Right kidney (tissue), 1 donor: ENCODE data around the gene TLK1.
"Not testable (repeated sequence)": the region's sequence is repeated elsewhere in the genome, so short reads cannot be mapped to it uniquely, and the experiment has no call there.

ENCODE experiments used
- DNase-seq: peaks from one replicate; pipeline ENCODE4 v3.0.0-alpha.2; 2016

TLK1 gene

DNA sequence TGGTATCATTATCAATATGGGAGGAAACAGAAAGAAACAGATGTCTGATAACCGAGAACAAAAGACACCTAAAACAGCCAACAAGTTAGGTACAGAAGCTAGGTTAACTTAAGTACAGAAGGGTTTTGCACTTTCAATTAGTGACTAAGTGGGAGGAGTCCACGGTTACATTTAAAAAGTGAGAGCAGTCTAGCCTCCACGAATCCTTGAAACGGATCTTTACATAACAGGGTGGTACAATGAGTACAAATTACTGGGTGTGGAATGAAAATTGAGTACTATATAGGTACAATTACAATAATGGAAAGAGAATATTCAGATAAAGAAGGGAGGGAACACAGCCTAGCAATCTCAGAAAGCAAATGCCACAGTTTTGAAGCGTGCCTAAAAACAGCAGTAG lies 76.6 kb downstream of the TLK1 start:
- DNase-seq: no peak

DNA sequence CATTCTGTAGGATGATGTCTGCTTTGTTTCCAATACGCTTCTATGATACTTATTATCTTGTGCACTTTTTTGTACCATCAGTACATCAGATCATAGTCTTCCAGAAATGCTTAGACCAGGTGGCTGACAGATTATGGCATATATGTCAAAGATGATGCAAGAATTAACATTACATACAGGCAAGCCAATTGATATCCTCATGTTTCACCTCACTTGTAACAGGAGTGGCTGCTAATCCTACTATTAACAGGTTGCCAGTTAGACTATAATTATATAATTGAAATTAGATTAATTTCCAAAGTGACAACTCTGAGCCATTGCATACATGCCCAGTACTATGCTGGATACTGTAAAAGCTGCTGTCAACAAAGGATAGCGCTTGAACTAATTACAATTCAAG lies 77.2 kb downstream of the TLK1 start:
- DNase-seq: no peak

DNA sequence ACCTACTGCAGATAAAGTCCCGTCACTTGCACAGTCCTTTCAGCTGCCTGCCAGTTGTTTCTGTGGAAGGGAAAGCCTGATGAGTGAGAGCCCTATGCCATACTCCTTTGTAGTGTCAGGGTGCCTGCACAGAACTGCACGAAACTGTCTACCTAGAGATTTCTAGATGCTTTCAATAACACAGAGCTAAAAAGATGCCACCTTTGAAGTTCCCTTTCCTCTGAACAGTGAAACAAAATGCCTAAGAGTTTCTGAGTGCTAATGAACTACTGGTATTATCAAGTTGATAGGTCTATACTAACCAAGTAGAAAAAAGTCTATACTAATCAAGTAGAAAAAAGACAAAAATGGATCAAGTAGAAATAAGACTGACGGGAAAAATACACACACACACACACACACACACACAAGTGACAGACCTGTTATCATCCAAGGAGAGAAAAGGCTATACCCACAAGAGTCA lies 79.0 kb downstream of the TLK1 start:
- no peak for DNase-seq

DNA sequence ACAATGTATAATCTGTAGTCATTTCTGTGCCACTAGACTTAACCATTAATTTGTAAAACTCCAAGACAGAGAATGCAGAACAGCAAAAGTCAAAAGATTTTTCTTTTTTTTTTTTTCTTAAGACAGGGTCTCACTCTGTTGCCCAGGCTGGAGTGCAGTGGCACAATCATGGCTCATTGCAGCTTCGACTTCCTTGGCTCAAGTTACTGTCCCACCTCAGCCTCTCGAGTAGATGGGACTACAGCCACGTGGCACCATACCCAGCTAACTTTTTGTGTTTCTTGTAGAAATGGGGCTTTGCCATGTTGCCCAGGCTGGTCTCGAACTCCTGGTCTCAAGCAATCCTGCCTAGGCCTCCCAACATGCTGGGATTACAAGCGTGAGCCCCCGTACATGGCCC lies 80.1 kb downstream of the TLK1 start:
- DNase-seq: no peak

DNA sequence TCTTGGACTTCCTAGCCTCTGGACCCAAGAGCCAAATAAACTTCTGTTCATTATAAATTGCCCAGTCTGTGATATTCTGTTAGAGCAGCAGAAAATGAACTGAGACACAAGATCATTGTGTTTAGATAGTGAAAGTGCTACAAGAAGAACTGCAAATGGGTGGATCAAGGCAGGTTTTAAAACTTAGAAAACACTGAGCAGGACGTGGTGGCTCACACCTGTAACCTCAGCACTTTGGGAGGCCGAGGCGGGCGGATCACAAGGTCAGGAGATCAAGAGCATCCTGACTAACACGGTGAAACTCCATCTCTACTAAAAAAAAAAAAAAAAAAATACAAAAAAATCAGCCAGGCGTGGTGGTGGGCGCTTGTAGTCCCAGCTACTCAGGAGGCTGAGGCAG lies 84.3 kb downstream of the TLK1 start:
- not testable (repeated sequence) for DNase-seq

DNA sequence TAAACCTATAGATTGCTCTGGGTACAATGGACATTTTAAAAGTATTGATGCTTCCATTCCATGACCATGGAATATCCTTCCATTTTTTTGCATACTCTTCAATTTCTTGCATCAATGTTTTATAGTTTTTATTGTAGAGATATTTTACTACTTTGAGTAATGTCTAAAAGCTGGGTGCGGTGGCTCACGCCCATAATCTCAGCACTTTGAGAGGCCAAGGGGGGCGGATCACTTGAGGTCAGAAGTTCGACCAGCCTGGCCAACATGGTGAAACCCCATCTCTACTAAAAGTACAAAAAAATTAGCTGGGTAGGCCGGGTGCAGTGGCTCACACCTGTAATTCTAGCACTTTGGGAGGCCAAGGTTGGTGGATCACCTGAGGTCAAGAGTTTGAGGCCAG lies 88.5 kb downstream of the TLK1 start:
- no peak for DNase-seq

DNA sequence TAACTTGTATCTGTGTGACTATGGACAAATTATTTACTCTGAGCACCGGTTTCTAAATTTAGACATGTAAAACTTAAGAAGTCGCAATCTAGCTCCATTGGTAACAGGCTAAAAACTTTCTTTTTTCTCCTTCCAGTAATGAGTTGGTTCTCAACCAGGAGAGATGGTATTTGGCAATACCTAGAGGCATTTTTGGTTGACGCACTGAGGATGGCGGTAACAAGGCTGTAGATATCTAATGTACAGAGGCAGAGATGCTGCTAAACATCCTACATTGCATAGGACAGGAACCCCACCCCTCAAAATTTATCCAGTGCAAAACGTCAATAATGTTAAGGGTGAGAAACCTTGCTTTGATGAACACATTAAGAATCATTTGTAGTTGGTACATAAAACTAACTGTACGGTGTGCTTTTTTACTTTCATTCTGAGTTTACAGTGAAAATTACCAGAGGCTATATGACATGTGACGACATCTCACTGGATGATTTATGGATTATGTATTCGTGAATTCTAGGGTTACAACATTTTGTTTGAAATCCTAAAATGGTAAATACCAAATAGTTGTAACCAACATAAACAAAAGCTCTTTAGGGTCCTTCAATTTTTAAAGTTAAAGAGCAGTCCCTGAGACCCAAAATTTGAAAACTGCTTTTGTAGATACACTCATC lies 91.3 kb downstream of the TLK1 start:
- no peak for DNase-seq

DNA sequence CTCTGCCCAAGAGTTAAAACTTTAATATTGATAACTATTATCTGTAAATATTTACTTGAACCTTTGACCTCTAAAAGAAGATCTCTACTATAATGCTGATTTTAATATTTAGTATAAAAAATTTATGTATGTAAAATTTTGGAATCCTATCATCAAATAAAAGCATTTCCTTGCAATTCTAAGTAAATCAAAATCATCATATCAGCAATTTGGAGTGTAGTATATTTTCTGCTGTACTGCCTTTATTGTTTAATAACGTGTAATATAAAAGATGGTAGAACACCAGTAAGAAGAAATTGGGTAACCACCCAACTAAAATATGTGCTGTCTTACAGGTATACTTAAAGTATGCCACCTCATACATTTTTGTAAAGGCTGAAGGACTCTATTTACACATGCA lies 94.6 kb downstream of the TLK1 start:
- DNase-seq: no peak

DNA sequence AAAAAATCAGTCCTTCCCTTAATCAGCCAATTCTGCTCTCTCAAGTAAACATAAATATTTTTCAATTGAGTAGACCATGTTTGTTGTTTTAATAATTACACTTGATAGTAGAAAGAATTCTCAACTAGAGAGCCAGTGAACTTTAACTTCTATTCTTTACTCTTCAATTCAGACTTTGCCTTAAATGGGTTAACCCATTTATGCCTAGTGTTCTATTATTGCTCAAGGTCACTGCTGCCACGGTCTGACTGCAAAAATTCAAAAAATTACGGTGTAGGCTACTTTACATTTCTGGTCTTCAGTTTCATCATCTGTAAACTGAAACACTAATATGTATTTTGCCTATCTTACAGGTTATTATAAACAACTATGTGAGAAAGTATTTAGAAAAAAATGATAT lies 103.1 kb downstream of the TLK1 start:
- no peak for DNase-seq

DNA sequence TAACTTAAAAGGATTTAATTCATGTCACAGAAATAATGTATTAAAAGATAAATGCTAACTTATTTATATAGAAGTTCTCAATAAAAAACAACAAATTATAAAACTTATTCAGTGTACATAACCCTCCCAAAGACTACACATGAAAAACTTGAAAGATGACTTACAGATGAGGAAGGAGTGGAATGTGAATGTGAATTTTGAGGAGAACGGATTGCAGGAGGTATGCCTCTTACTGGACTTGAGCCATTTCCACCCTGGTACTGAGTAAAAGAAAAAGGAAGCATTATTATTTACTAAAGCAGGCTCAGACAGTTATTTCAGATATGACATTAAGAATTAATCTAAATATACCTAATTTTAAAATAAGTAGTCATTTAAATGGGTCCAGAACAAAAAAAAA lies 104.4 kb downstream of the TLK1 start:
- no peak for DNase-seq

DNA sequence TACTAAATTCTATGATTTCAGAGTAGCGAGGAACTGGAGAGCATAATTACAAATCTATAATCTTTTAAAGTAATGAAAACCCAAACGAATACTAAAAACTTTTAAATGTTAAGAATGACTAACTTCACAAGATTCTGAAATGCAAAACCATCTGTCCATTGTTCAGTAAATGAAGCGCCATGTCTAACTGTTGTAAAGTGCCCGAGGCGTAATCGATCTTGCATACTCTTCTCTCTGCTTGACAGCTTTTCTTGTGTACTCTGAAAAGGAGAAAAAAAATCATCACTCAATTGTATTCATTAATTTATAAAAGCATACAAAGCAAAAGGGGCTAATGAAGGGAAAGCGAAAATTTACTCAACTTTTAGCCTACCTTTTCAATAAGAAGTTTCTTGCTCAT lies 111.0 kb downstream of the TLK1 start:
- DNase-seq: no peak

DNA sequence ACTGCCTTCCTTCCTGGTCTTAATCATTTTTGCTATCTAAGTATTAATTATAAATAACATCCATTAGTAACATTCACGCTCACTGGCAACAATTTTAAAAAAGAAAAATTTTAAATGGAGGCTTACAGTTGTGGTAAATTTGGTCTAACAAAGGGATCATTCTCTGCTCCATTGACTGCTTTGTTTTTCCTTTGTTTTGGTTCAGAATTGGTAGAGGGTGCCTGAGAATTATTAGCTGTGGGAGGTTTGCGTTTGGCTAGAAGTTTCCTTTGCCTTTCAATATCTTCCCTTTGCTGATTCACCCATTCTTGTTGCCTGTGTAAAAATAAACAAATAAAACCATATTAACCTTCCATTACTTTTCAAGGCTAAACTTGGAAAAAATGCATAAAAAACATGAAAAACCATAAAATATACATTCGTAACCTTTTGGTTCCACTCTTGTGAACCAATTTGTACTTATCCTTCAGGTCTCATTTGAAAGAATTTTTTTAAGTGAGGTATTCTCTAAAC lies 114.6 kb downstream of the TLK1 start:
- no peak for DNase-seq

DNA sequence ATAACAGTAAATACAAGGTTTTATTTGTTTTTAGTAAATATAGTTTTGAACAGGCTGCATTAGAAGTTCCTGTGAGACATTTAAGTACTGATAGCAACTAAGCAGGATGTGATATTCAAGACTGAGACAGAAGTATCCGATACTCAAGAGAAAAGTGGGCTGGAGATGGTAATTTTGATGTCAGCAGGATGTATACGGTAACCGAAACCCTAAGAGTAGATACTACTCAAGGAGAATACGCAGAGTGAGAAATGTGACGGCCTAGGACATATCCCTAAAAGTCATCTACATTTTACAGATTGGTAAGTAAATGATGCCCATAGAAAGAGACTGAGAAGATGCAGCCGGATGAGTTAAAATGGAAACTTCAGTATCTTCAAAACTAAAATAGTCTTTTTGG lies 116.3 kb downstream of the TLK1 start:
- DNase-seq: no peak

DNA sequence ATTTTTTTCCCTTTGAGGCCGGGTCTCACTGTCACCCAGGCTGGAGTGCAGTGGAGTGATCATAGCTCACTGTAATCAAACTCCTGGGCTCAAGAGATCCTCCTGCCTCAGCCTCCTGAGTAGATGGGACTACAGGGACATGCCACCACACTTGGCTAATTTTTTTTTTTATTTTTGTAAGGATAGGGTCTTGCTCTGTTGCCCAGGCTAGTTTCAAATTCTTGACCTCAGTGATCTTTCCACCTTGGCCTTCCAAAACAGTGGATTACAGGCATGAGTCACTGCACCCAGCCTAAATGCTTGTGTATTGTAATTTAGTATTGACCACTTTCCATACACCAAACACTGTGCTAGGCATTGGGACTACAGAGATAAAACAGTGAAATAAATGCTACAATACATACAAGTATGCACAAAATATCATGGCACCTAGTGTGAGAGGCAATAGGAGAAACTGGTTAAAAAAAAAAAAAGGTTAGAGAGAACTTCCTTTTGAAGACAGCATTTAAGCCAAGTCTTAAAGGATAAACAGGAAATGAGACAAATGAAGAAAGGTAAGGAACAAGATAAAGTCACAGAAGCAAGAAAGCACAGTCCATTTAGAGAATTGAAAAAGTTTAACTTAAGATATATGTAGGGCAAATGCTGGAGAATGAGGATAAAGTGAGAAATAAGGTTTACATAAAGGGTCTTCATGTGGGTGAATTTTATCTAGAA lies 118.3 kb downstream of the TLK1 start:
- no peak for DNase-seq

DNA sequence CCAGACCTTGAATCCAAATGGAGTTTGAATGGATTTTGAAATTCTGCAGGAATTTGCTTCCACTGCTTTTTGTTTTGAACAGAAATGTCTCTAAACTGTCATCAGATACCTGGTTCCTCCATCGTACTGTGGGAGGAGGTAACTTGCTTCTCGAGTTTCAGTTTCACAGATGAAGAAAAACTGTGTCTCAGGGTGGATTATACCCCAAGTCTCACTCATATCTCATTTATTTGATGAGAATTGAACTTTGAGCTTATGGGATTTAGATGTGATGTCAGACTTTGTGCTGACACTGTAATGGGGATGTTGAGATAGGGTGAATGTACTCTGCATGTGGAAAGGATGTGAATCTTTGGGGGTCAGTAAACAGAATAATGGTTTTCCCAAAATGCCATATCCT lies 124.2 kb downstream of the TLK1 start:
- no peak for DNase-seq

DNA sequence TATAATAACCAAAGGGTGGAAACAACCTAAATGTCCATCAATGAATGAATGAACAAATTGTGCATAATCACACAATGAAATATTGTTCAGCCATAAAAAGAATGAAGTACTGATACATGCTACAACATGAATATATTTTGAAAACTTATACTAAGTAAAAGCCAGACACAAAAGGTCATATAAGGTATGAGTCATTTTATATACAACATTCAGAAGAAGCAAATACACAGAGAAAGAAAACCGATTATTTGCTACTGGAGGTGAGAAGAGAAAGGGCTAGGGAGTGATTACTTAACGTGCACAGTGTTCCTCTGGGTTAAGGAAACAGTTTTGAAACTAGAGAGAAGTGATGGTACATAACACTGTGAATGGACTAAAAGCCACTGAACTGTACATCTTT lies 126.4 kb downstream of the TLK1 start:
- DNase-seq: no peak

DNA sequence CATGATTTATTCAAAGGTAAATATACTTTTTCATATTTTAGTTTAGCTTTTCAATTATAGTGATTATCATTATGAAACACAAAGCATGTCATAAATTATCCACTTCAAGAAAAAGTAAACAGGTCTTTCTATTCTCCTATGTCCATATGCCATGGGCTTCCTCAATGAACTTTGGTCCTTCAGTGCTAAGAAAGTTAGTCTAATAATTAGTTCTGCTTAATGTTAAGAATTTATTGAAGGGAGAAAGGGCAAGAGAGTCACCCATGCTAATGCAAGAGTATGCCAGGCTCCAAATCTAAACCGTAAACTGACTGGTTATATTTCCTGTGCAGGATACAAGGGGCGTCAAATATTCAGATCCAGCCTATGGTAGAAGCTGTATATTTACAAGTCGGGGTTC lies 135.5 kb downstream of the TLK1 start:
- DNase-seq: no peak

DNA sequence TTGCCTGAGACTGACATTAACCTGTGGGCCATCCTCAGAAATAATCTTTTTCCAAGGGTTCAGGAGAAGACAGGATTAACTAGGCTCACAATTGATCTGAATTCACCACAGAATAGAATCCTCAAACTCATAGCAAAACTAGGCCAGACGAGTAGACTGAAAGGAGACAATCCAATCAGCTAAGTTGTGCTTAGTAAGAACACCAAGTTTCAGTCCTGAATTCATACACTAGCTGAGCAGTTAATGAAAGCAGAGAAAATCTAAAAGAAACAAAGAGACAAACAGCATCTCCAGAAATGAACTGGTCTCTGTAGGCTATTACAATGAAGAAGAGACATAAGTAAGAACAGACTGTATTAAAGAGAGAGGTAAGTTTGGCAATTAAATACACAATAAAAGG lies 142.2 kb downstream of the TLK1 start:
- no peak for DNase-seq

DNA sequence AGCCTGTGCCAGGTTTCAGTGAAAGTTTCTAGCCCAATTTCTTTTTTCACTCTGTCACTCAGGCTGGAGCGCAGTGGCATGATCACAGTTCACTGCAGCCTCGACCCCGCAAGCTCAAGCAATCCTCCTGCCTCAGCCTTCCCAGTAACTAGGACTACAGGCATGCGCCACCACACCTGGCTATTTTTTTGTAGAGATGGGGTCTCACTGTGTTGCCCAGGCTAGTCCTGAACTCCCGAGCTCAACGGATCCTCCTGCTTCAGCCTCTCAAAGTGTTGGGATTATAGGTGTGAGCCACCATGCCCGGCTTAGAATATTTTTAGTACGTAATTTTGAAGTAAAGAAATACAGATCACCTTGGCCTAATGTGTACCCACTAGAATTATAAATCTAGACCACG lies 144.6 kb downstream of the TLK1 start:
- no peak for DNase-seq

DNA sequence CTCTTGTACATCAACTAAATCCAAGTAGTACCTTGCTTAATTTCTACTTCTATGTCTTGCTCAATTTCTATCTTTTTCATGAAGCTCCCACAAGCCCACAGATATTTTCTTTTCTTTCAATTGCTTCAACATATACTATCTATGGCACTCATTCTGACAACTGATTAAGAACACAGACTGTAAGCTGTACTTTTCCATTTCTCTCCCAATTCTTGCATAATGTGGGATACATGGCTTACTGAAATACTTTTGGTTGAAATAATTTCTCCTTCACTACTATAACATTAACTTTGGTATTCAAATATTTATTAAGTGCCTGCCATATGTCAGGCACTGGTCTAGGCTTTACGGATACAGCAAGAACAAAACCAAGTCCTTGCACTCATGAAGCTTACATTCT lies 146.8 kb downstream of the TLK1 start:
- no peak for DNase-seq

DNA sequence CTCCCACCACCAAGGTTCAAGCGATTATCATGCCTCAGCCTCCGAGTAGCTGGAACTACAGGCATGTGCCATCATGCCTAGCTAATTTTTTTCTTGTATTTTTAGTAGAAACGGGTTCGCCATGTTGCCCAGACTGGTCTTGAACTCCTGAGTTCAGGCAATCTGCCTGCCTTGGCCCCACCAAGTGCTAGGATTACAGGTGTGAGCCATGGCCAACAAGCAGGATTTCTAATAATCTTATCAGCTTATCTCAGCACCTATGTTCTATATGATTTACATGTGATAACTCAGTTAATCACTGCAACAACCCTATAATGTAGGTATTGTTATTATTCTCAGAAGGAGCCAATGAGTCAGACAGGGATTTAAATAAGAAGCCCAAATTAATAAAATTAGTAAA lies 151.3 kb downstream of the TLK1 start:
- no peak for DNase-seq

DNA sequence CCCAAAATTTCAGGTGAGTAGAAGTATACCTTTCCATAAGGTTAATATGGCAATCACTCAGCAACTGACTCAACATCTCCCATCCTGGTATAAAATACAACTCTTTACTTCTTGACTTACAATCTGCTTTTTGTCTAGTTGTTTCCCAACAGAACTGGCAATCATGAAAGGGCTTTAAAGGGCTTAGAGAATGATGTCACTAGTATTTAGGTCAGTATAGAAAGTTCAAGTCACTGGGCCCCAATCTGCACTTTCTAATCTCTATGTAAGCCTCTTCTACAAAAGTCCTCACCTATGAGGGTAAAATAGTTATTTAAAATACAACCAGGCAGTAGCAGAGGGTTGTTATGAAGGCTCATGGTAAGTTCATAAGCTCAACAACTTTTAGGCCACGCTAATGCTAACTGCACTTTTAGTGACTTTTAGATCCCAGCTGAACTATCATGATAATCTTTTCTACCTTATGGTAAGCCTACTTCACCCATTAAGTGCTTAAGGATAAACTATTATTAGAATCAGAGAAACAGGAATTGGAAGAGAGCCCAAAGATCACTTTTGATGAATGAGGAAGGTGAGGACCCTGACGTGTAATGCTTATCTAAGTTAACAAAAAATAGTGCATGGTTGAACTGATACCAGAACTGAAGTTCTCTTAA lies 152.0 kb downstream of the TLK1 start:
- DNase-seq: no peak

DNA sequence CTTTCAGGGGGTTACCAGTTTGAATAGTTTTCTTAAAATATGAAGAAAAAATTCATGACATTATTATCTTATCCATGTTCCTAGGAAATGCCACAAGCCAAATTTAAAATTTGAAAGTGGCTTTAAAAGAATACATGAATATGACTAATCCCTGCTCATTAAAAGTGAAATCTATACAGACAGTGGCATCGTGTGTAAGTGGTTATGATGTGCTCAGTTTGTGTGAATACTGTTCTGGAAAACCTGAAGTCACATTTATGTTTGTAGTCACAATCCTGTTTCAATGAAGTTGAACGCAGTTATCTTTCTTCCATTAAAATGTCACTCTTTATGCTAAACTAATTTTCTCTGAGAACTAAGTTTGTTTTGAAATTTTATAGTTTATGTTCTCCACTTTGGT lies 155.9 kb downstream of the TLK1 start:
- DNase-seq: no peak

DNA sequence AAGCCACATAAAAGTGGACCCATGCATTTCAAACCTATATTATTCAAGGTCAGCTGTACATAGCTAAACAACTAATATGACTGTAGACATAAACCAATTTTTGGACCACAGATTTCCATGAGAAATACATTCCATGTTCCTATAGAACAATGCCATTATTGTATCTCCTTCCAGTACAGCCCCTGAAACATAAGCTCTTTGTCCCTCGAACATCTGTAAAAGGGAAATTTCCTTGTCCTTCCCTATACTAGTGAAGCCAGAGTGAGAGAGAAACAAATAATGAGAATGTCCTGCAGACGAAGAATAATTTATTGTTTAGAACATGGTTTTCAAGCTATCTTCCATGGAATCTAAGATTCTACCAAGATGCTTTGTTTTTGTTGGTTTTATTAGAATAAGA lies 156.3 kb downstream of the TLK1 start:
- DNase-seq: no peak
